T-helper 1 cell treated with Interleukin-12 subunit alpha and Interleukin-12 subunit beta and Interleukin-4 antibody, amounts not matched to agents 30 μg/mL and 1 μg/mL, for 36 hours (primary cell): ENCODE data around the gene CTNNA2.

Source experiments
- H3K27ac Mint-ChIP-seq: one replicate; pipeline ENCODE4 v1.8.0; 2021; ENCODE audit warnings: mild to moderate bottlenecking, mixed read lengths
- H3K27me3 Mint-ChIP-seq: one replicate; pipeline ENCODE4 v1.8.0; 2021; ENCODE audit warnings: low read depth, mixed read lengths
- H3K36me3 Mint-ChIP-seq: one replicate; pipeline ENCODE4 v1.8.0; 2021; ENCODE audit warnings: low read depth, mixed read lengths
- H3K4me1 Mint-ChIP-seq: one replicate; pipeline ENCODE4 v1.8.0; 2021; ENCODE audit warnings: low read depth, mixed read lengths
- H3K4me3 Mint-ChIP-seq: one replicate; pipeline ENCODE4 v1.8.0; 2021; ENCODE audit warnings: mild to moderate bottlenecking, moderate library complexity, mixed read lengths
- H3K9me3 Mint-ChIP-seq: one replicate; pipeline ENCODE4 v1.8.0; 2021; ENCODE audit warnings: mixed read lengths

The CTNNA2 gene

DNA sequence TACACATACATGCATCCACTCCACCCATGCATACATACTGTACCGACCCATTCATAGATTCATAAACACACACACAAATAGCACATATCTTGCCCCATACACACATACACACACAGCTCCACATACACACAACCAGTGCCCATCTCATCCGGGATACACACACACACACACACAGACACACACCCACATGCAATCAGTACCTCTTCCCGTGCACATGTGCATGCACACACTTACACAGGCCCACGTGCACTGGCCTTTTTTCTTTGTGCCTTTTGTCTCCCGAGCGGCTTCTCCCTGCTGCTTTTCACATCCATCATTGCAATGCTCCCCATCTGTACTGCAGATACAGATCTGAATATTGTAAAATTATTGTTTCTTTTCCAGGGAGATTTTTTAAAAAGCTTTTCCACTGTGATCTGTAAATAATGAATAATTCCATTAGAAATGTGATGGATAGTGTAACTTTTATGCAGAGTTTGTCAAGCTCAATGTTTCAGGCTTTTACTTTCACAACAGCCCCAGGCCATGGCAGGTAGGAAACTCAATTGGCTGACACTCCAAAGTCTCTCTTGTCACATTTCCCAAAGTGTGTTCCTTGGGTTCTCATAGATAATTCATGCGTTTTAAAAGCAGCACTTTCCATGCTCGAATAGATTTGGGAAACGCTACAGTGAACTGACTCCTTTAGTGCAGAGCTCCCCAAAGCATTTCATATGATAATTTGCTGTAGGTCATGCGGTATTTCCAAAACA lies 393.5 kb downstream of the CTNNA2 start:
- Mint-ChIP-seq H3K27me3 (no peaks in the 10 kb centered on the region), H3K4me3 (no peak overlapping the region), H3K27ac (no peak overlapping the region), H3K4me1 (no peaks in the 10 kb centered on the region), H3K9me3 (no peaks in the 10 kb centered on the region), H3K36me3 (no peaks in the 10 kb centered on the region)

DNA sequence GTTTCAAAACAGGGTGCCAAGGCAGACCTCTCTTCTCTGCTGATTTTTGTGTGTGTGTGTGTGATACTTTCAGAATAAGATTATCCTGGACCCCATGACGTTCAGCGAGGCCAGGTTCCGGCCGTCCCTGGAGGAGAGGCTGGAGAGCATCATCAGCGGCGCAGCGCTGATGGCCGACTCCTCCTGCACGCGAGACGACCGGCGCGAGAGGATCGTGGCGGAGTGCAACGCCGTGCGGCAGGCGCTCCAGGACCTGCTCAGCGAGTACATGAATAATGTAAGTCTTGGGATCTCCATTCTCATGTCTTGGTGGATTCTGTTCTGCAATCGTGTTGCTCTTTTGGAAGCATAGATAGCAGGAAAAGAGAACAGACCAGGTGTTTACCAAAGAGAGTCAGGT lies 396.7 kb downstream of the CTNNA2 start:
- Mint-ChIP-seq H3K36me3 (no peaks in the 10 kb centered on the region), H3K4me1 (no peaks in the 10 kb centered on the region), H3K27ac (no peak overlapping the region), H3K9me3 (no peaks in the 10 kb centered on the region), H3K27me3 (no peaks in the 10 kb centered on the region), H3K4me3 (no peak overlapping the region)

- H3K9me3 Mint-ChIP-seq, result no peaks in the 10 kb centered on the region
- H3K27ac Mint-ChIP-seq, result no peak overlapping the region
- H3K4me1 Mint-ChIP-seq, result no peaks in the 10 kb centered on the region
- H3K4me3 Mint-ChIP-seq, result no peak overlapping the region
- no peaks in the 10 kb centered on the region for H3K27me3 Mint-ChIP-seq
- H3K36me3 Mint-ChIP-seq, result no peaks in the 10 kb centered on the region
These were observed 397.8 kb downstream of the CTNNA2 start for GRCh38 chr2:79910643-79911042.

GRCh38 chr2:79915455-79915854 lies 402.6 kb downstream of the CTNNA2 start:
- Mint-ChIP-seq H3K4me1 (no peaks in the 10 kb centered on the region), H3K4me3 (no peak overlapping the region), H3K27me3 (no peaks in the 10 kb centered on the region), H3K36me3 (no peaks in the 10 kb centered on the region), H3K9me3 (peaks cover 3% of the 10 kb centered on the region), H3K27ac (no peak overlapping the region)

GRCh38 chr2:79916285-79916684 lies 403.4 kb downstream of the CTNNA2 start:
- H3K36me3 Mint-ChIP-seq, result no peaks in the 10 kb centered on the region
- H3K27me3 Mint-ChIP-seq, result no peaks in the 10 kb centered on the region
- H3K4me3 Mint-ChIP-seq, result no peak overlapping the region
- no peaks in the 10 kb centered on the region for H3K4me1 Mint-ChIP-seq
- peaks cover 3% of the 10 kb centered on the region for H3K9me3 Mint-ChIP-seq
- no peak overlapping the region for H3K27ac Mint-ChIP-seq

- Mint-ChIP-seq H3K27ac (no peak overlapping the region), H3K36me3 (no peaks in the 10 kb centered on the region), H3K27me3 (no peaks in the 10 kb centered on the region), H3K4me1 (no peaks in the 10 kb centered on the region), H3K4me3 (no peak overlapping the region), H3K9me3 (peaks cover 3% of the 10 kb centered on the region)
These were observed 407.7 kb downstream of the CTNNA2 start for GRCh38 chr2:79920512-79921076.

DNA sequence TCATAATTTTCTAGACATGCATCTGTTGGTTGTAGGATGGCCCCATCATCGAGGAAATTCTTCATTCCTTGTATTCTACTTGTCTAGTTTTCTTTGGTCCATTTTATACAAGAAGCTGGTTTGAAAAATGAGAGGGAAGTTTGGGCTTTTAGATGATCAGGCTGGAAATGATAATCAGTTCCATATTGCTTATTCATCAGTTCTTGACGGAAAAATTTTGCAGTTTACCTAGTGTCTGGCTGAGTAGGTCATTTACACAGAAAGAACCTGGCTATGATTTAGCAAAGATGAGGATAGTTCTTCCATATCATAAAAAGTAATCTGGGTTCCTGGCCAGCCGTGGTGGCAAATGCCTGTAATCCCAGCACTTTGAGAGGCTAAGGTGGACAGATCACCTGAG lies 416.8 kb downstream of the CTNNA2 start:
- no peaks in the 10 kb centered on the region for H3K27me3 Mint-ChIP-seq
- no peaks in the 10 kb centered on the region for H3K36me3 Mint-ChIP-seq
- no peak overlapping the region for H3K4me3 Mint-ChIP-seq
- H3K4me1 Mint-ChIP-seq, result no peaks in the 10 kb centered on the region
- no peaks in the 10 kb centered on the region for H3K9me3 Mint-ChIP-seq
- no peak overlapping the region for H3K27ac Mint-ChIP-seq

DNA sequence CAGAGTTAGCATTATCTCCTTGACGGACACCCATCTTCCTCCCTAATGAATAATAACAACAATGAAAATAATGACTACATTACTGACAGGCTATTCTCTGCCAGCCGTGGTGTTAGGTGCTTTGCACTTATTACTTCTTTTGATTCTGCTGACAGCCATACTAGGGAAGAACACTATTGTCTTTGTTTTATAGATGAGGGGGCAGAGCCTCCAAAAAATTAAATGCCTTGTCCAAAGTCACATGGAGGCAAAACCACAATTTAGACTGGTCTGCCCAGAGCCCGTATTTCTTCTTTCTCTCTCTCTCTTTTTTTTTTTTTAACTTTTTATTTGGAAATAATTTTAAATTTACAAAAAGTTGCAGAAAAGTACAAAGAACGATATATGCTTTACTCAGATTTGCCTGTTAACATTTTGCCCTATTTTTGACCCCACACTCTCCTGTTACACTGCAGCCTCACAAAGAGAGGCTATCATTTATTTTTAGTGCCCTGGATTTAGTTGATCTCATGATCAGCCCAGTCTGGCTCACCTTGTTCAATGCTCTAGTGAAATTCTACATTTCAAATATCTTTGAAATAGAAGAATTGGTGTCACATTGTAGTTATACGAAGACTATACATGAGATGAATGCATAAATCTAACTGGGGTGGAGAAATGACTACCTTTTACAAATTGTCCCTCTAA lies 422.3 kb downstream of the CTNNA2 start:
- peaks cover 3% of the 10 kb centered on the region for H3K4me1 Mint-ChIP-seq

GRCh38 chr2:79935771-79936657 lies 423.2 kb downstream of the CTNNA2 start:
- H3K36me3 Mint-ChIP-seq, result no peaks in the 10 kb centered on the region
- no peak overlapping the region for H3K4me3 Mint-ChIP-seq
- peaks cover 3% of the 10 kb centered on the region for H3K4me1 Mint-ChIP-seq
- H3K27ac Mint-ChIP-seq, result no peak overlapping the region
- no peaks in the 10 kb centered on the region for H3K27me3 Mint-ChIP-seq
- H3K9me3 Mint-ChIP-seq, result no peaks in the 10 kb centered on the region

More for the DNA sequence above, 422.3 kb downstream of the CTNNA2 start:
- H3K9me3 Mint-ChIP-seq, result no peaks in the 10 kb centered on the region
- H3K4me3 Mint-ChIP-seq, result no peak overlapping the region
- H3K36me3 Mint-ChIP-seq, result no peaks in the 10 kb centered on the region
- no peak overlapping the region for H3K27ac Mint-ChIP-seq
- no peaks in the 10 kb centered on the region for H3K27me3 Mint-ChIP-seq

DNA sequence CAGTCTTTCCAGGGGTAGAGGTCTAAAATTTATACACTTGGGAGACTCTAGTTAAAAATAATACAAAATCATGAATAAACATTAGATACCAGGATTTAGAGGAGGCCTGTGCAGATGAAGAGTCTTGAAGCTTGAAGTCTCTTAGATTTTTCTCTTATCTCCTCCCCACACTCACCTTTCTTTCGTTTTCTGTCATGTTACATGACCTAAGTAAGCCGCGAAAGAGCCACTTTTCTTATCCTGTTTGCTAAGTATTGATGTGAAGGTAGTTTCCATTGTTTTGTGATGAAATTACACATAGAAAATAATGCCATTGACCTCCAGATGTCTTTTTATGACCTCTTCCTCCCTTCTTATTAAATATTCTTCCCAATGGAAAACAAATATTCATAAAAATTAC lies 423.9 kb downstream of the CTNNA2 start:
- Mint-ChIP-seq H3K27me3 (no peaks in the 10 kb centered on the region), H3K9me3 (no peaks in the 10 kb centered on the region), H3K27ac (no peak overlapping the region), H3K36me3 (no peaks in the 10 kb centered on the region), H3K4me1 (peaks cover 3% of the 10 kb centered on the region), H3K4me3 (no peak overlapping the region)

- Mint-ChIP-seq H3K9me3 (no peaks in the 10 kb centered on the region), H3K4me3 (no peak overlapping the region), H3K36me3 (no peaks in the 10 kb centered on the region), H3K27me3 (no peaks in the 10 kb centered on the region), H3K27ac (no peak overlapping the region), H3K4me1 (peaks cover 3% of the 10 kb centered on the region)
These were observed 425.8 kb downstream of the CTNNA2 start for GRCh38 chr2:79938648-79939047.

DNA sequence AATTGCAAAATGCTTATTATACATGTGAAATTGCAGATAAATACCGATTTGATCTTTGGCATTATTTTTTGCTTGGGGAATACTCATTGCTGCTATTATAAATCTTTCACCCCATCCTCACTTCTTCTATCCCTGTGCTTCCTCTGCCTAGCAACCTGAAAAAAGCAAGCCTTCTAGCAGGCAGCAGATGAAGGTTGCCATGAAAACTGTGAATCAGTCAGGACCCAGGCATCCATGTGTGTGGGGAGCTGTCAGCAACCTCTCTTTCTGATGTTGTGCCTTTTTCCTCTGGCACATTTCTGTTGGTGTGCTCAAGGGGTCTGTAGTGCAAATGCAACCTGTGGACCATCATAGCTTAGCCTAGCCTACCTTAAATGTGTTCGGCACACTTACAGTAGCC lies 427.5 kb downstream of the CTNNA2 start:
- H3K27ac Mint-ChIP-seq, result no peak overlapping the region
- no peaks in the 10 kb centered on the region for H3K36me3 Mint-ChIP-seq
- H3K9me3 Mint-ChIP-seq, result no peaks in the 10 kb centered on the region
- H3K4me3 Mint-ChIP-seq, result no peak overlapping the region
- no peaks in the 10 kb centered on the region for H3K27me3 Mint-ChIP-seq
- peaks cover 3% of the 10 kb centered on the region for H3K4me1 Mint-ChIP-seq

DNA sequence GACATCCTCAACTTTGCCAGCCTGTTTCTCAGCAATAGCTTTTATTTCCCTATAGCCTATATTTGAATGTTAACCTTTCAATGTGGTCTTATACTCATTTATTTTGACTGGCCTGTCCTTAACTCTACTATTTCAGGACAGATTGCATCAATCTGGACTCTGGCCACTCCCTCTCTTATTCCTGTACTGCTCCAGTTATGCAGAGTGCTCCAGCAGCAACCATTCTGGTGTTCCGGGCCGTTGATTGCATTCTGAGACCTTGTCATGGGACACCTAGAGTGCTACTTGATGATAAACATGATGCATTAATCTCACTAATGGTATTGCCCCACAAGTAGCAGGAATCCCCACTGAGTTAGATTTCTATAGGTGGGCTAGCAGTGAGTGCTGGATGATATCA lies 428.3 kb downstream of the CTNNA2 start:
- H3K4me3 Mint-ChIP-seq, result no peak overlapping the region
- no peaks in the 10 kb centered on the region for H3K9me3 Mint-ChIP-seq
- H3K27ac Mint-ChIP-seq, result no peak overlapping the region
- H3K27me3 Mint-ChIP-seq, result no peaks in the 10 kb centered on the region
- H3K36me3 Mint-ChIP-seq, result no peaks in the 10 kb centered on the region
- H3K4me1 Mint-ChIP-seq, result peaks cover 2% of the 10 kb centered on the region

- Mint-ChIP-seq H3K36me3 (no peaks in the 10 kb centered on the region), H3K4me3 (no peak overlapping the region), H3K27me3 (no peaks in the 10 kb centered on the region), H3K9me3 (no peaks in the 10 kb centered on the region), H3K27ac (no peak overlapping the region), H3K4me1 (no peaks in the 10 kb centered on the region)
These were observed 431.4 kb downstream of the CTNNA2 start for GRCh38 chr2:79944205-79944604.
